ENCODE results near the gene EIF4G3. TPM values are rescaled to one million over a fixed set of nuclear protein-coding genes. Genes with fewer than 3 reads are reported as not detected.

The EIF4G3 gene
- polyA plus RNA-seq, 1 donor (not counting 4 experiments of a cell fraction or from before 2014, with no cell fraction given) = 44.6 TPM

DNA sequence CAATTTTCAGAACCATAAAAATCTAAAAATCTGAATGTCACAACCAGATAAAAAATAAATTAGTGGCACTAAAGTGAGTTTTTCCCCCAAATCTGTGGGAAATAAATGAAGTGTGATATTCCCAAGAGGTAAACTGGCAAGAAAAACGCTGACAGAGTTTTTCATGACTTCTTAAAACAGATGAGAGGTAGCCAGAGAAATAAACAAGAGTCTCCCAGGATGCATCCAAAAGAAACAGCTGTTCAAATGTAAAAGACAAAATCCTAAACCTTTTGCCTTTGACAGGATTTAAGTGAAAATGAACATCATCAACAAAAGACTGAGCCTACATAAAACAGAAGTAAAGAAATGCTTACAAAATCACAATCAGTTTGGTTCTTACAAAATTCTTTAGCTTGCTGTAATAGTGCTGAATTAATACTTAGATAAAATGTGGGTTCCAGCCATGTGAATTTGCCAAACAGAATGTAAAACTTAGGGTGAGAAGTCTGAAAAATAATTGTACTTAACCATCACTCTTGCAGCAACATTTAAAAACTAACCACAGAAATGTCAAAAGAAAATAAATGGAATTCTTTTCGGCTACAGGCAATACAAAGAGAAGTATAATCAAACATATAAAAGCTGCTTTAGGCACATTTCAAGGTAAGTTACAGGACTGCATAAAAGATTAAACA lies 133.6 kb downstream of the EIF4G3 start:
- peak overlapping the region; percentile 29 for H3K4me2 ChIP-seq (ENCODE audit: control insufficient read depth, extremely low read depth, insufficient read depth, low read depth, low read length)
- no peaks in the 10 kb centered on the region for H3K4me1 ChIP-seq (ENCODE audit: control insufficient read depth, extremely low read depth, insufficient read depth, low read length)
- no peaks in the 10 kb centered on the region for H4K20me1 ChIP-seq (ENCODE audit: control insufficient read depth, extremely low read depth, insufficient read depth, low read length)
- H3K27ac ChIP-seq (ENCODE audit: control insufficient read depth, insufficient read depth, low read length) = no peak overlapping the region
- no peak for DNase-seq (ENCODE audit: low read depth, low spot score)
- no peaks in the 10 kb centered on the region for H3K9me1 ChIP-seq (ENCODE audit: control insufficient read depth, extremely low read depth, insufficient read depth, low read length)
- H3K9ac ChIP-seq (ENCODE audit: control insufficient read depth, extremely low read depth, insufficient read depth, low read length) = no peak overlapping the region
- dilution Hi-C loops (cut with MboI; ENCODE audit: extremely low pct_ligation_motif_present, low sequenced_read_pairs) = no loop called here
- H3K79me2 ChIP-seq (ENCODE audit: control insufficient read depth, insufficient read depth, low read length) = peaks cover 18% of the 10 kb centered on the region
- FAIRE-seq = peak; percentile 55
- H3K27me3 ChIP-seq (ENCODE audit: control insufficient read depth, extremely low read depth, insufficient read depth, low read length) = no peaks in the 10 kb centered on the region
- no peak overlapping the region for H2AFZ ChIP-seq (ENCODE audit: control insufficient read depth, low read length)
- H3K9me3 ChIP-seq (ENCODE audit: control insufficient read depth, low read depth, low read length) = no peaks in the 10 kb centered on the region
- no peaks in the 10 kb centered on the region for H3K36me3 ChIP-seq (ENCODE audit: control insufficient read depth in 2 of 2, extremely low read depth in 1 of 2, insufficient read depth in 2 of 2, low read length in 2 of 2)
- no peak for TF ChIP-seq EZH2 (IDR thresholded peaks at IDR 0.05; ENCODE audit: low read length)
- TF ChIP-seq, protein P1, sequence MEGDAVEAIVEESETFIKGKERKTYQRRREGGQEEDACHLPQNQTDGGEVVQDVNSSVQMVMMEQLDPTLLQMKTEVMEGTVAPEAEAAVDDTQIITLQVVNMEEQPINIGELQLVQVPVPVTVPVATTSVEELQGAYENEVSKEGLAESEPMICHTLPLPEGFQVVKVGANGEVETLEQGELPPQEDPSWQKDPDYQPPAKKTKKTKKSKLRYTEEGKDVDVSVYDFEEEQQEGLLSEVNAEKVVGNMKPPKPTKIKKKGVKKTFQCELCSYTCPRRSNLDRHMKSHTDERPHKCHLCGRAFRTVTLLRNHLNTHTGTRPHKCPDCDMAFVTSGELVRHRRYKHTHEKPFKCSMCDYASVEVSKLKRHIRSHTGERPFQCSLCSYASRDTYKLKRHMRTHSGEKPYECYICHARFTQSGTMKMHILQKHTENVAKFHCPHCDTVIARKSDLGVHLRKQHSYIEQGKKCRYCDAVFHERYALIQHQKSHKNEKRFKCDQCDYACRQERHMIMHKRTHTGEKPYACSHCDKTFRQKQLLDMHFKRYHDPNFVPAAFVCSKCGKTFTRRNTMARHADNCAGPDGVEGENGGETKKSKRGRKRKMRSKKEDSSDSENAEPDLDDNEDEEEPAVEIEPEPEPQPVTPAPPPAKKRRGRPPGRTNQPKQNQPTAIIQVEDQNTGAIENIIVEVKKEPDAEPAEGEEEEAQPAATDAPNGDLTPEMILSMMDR (optimal IDR thresholded peaks at IDR 0.05 in 1 of 3, IDR thresholded peaks at IDR 0.05 in 1 of 3, conservative IDR thresholded peaks at IDR 0.05 in 1 of 3; ENCODE audit: extremely low read depth in 1 of 3, insufficient read depth in 2 of 3, low read length in 3 of 3) = no peak
- H3K4me3 ChIP-seq (ENCODE audit: control insufficient read depth in 2 of 3, extremely low read depth in 1 of 3, insufficient read depth in 2 of 3, low read depth in 1 of 3, low read length in 3 of 3) = peak overlapping the region in 1 of 3 experiments; percentile 6

DNA sequence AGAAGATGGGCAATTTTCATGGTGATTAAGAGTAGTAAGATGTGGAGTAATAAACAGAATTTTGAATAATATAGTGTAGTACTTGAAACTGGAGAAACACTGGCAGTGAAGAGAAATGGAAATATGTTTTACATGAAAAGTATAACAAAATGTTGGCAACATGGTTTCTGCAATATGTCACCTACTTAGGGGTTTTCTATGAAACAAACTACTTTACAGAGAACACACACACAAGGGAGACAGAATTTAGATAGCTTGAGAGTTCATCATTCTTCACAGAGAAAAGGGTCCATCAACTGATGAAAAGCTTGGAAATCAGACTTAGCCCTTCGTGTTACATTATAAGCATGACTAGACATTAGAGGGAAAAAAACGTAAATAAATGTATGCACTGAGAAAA lies 135.2 kb downstream of the EIF4G3 start:
- Histone ChIP-seq H3K9ac (ENCODE audit: control insufficient read depth, extremely low read depth, insufficient read depth, low read length) (no peak overlapping the region), H3K27ac (ENCODE audit: control insufficient read depth, insufficient read depth, low read length) (no peak overlapping the region), H3K36me3 (ENCODE audit: control insufficient read depth in 2 of 2, extremely low read depth in 1 of 2, insufficient read depth in 2 of 2, low read length in 2 of 2) (no peaks in the 10 kb centered on the region), H4K20me1 (ENCODE audit: control insufficient read depth, extremely low read depth, insufficient read depth, low read length) (no peaks in the 10 kb centered on the region), H3K79me2 (ENCODE audit: control insufficient read depth, insufficient read depth, low read length) (peaks cover 17% of the 10 kb centered on the region), H2AFZ (ENCODE audit: control insufficient read depth, low read length) (no peak overlapping the region), H3K9me3 (ENCODE audit: control insufficient read depth, low read depth, low read length) (no peaks in the 10 kb centered on the region), H3K4me2 (ENCODE audit: control insufficient read depth, extremely low read depth, insufficient read depth, low read depth, low read length) (no peak overlapping the region), H3K9me1 (ENCODE audit: control insufficient read depth, extremely low read depth, insufficient read depth, low read length) (no peaks in the 10 kb centered on the region), H3K27me3 (ENCODE audit: control insufficient read depth, extremely low read depth, insufficient read depth, low read length) (no peaks in the 10 kb centered on the region), H3K4me3 (ENCODE audit: control insufficient read depth in 2 of 3, extremely low read depth in 1 of 3, insufficient read depth in 2 of 3, low read depth in 1 of 3, low read length in 3 of 3) (no peak overlapping the region), H3K4me1 (ENCODE audit: control insufficient read depth, extremely low read depth, insufficient read depth, low read length) (no peaks in the 10 kb centered on the region)
- DNase-seq (ENCODE audit: low read depth, low spot score) (no peak), FAIRE-seq (no peak)
- TF ChIP-seq, protein P1 (optimal IDR thresholded peaks at IDR 0.05 in 1 of 3, IDR thresholded peaks at IDR 0.05 in 1 of 3, conservative IDR thresholded peaks at IDR 0.05 in 1 of 3; ENCODE audit: extremely low read depth in 1 of 3, insufficient read depth in 2 of 3, low read length in 3 of 3) = no peak
- no peak for TF ChIP-seq EZH2 (IDR thresholded peaks at IDR 0.05; ENCODE audit: low read length)
- dilution Hi-C loops (cut with MboI; ENCODE audit: extremely low pct_ligation_motif_present, low sequenced_read_pairs) = no loop called here
